ENCODE data around the gene CFAP299. TPM values are rescaled to one million over a fixed set of nuclear protein-coding genes. Genes with fewer than 3 reads are reported as not detected.

Gene CFAP299
- total RNA-seq, 1 donor from 2014 or later = not detected

- H3K27me3 Mint-ChIP-seq (ENCODE audit: low read depth, unreplicated experiment) = no peaks in the 10 kb centered on the region
- Histone ChIP-seq H3K9ac (ENCODE audit: low read length) (no peak overlapping the region), H3K9me3 (ENCODE audit: insufficient read depth, low read depth, low read length) (no peaks in the 10 kb centered on the region), H3K36me3 (ENCODE audit: insufficient read depth, low read length) (no peaks in the 10 kb centered on the region), H3K27me3 (ENCODE audit: insufficient read depth, low read length) (no peaks in the 10 kb centered on the region), H4K20me1 (ENCODE audit: insufficient read depth, low read length) (no peaks in the 10 kb centered on the region), H3K4me2 (ENCODE audit: low read length) (no peak overlapping the region), H2AFZ (ENCODE audit: low read depth, low read length) (no peak overlapping the region), H3K4me1 (ENCODE audit: insufficient read depth, low read length) (no peaks in the 10 kb centered on the region), H3K4me3 (ENCODE audit: insufficient read depth, low read depth, low read length) (no peak overlapping the region), H3K79me2 (ENCODE audit: insufficient read depth, low read length) (no peaks in the 10 kb centered on the region), H3K27ac (ENCODE audit: low read depth, low read length) (no peak overlapping the region)
- no peak overlapping the region for H3K27ac Mint-ChIP-seq (ENCODE audit: unreplicated experiment)
- no peaks in the 10 kb centered on the region for H3K36me3 Mint-ChIP-seq (ENCODE audit: low read depth, unreplicated experiment)
- H3K4me1 Mint-ChIP-seq (ENCODE audit: low read depth, unreplicated experiment) = no peaks in the 10 kb centered on the region
- TF ChIP-seq EZH2 (IDR thresholded peaks at IDR 0.05; ENCODE audit: insufficient read depth, low read length) = no peak
- TF ChIP-seq, protein P1, sequence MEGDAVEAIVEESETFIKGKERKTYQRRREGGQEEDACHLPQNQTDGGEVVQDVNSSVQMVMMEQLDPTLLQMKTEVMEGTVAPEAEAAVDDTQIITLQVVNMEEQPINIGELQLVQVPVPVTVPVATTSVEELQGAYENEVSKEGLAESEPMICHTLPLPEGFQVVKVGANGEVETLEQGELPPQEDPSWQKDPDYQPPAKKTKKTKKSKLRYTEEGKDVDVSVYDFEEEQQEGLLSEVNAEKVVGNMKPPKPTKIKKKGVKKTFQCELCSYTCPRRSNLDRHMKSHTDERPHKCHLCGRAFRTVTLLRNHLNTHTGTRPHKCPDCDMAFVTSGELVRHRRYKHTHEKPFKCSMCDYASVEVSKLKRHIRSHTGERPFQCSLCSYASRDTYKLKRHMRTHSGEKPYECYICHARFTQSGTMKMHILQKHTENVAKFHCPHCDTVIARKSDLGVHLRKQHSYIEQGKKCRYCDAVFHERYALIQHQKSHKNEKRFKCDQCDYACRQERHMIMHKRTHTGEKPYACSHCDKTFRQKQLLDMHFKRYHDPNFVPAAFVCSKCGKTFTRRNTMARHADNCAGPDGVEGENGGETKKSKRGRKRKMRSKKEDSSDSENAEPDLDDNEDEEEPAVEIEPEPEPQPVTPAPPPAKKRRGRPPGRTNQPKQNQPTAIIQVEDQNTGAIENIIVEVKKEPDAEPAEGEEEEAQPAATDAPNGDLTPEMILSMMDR (IDR thresholded peaks at IDR 0.05; ENCODE audit: insufficient read depth, low read depth, low read length) = no peak
- no peak overlapping the region for H3K4me3 Mint-ChIP-seq (ENCODE audit: unreplicated experiment)
- FAIRE-seq (no peak), DNase-seq (ENCODE audit: low read depth) (no peak)
- no peaks in the 10 kb centered on the region for H3K9me3 Mint-ChIP-seq (ENCODE audit: unreplicated experiment)
Observed at GRCh38 chr4:80390178-80390577, 54.6 kb downstream of the CFAP299 start.

DNA sequence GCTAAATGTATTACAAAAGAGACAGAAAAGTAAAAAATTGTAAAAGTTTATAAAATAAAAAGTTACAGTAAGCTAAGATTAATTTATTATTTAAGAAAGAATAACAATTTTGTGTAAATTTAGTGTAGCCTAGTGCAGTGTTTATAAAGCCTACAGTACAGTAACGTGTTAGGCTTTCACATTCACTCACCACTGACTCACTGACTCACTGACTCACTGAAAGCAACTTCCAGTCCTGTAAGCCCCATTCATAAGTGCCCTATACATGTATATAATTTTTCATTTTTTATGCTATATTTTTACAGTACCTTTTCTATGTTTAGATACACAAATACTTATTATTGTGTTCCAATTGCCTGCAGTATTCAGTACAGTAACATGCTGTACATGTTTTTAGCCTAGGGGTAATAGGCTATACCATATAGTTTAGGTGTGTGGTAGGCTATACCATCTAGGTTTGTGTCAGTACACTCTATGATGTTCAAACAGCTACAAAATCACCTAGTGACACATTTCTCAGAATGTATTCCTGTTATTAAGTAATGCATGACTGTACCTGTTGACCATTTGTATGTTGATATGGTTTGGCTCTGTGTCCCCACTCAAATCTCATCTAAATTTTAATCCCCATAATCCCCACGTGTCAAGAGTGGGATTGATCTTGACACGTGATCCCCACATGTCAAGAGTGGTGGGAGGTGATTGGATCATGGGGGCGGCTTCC is 57.9 kb downstream of the CFAP299 start:
- Histone ChIP-seq H4K20me1 (ENCODE audit: insufficient read depth, low read length) (no peaks in the 10 kb centered on the region), H3K4me3 (ENCODE audit: insufficient read depth, low read depth, low read length) (no peak overlapping the region), H3K9ac (ENCODE audit: low read length) (no peak overlapping the region), H3K27ac (ENCODE audit: low read depth, low read length) (no peak overlapping the region), H3K4me1 (ENCODE audit: insufficient read depth, low read length) (no peaks in the 10 kb centered on the region), H2AFZ (ENCODE audit: low read depth, low read length) (no peak overlapping the region), H3K79me2 (ENCODE audit: insufficient read depth, low read length) (no peaks in the 10 kb centered on the region), H3K9me3 (ENCODE audit: insufficient read depth, low read depth, low read length) (no peaks in the 10 kb centered on the region), H3K27me3 (ENCODE audit: insufficient read depth, low read length) (no peaks in the 10 kb centered on the region), H3K36me3 (ENCODE audit: insufficient read depth, low read length) (no peaks in the 10 kb centered on the region), H3K4me2 (ENCODE audit: low read length) (no peak overlapping the region)
- no peaks in the 10 kb centered on the region for H3K36me3 Mint-ChIP-seq (ENCODE audit: low read depth, unreplicated experiment)
- TF ChIP-seq, protein P1 (IDR thresholded peaks at IDR 0.05; ENCODE audit: insufficient read depth, low read depth, low read length) = no peak
- no peak for TF ChIP-seq EZH2 (IDR thresholded peaks at IDR 0.05; ENCODE audit: insufficient read depth, low read length)
- peaks cover 2% of the 10 kb centered on the region for H3K27me3 Mint-ChIP-seq (ENCODE audit: low read depth, unreplicated experiment)
- peak; percentile 29 for FAIRE-seq
- H3K27ac Mint-ChIP-seq (ENCODE audit: unreplicated experiment) = no peak overlapping the region
- H3K4me3 Mint-ChIP-seq (ENCODE audit: unreplicated experiment) = no peak overlapping the region
- DNase-seq (ENCODE audit: low read depth) = no peak
- no peaks in the 10 kb centered on the region for H3K9me3 Mint-ChIP-seq (ENCODE audit: unreplicated experiment)
- no peaks in the 10 kb centered on the region for H3K4me1 Mint-ChIP-seq (ENCODE audit: low read depth, unreplicated experiment)

- no peak overlapping the region for H3K27ac Mint-ChIP-seq (ENCODE audit: unreplicated experiment)
- DNase-seq (ENCODE audit: low read depth) (no peak), FAIRE-seq (no peak)
- H3K79me2 ChIP-seq (ENCODE audit: insufficient read depth, low read length) = no peaks in the 10 kb centered on the region
- no peak overlapping the region for H3K4me2 ChIP-seq (ENCODE audit: low read length)
- peaks cover 2% of the 10 kb centered on the region for H3K27me3 Mint-ChIP-seq (ENCODE audit: low read depth, unreplicated experiment)
- H3K36me3 Mint-ChIP-seq (ENCODE audit: low read depth, unreplicated experiment) = no peaks in the 10 kb centered on the region
- TF ChIP-seq, protein P1 (IDR thresholded peaks at IDR 0.05; ENCODE audit: insufficient read depth, low read depth, low read length) = no peak
- TF ChIP-seq EZH2 (IDR thresholded peaks at IDR 0.05; ENCODE audit: insufficient read depth, low read length) = no peak
- H3K27ac ChIP-seq (ENCODE audit: low read depth, low read length) = no peak overlapping the region
- H3K36me3 ChIP-seq (ENCODE audit: insufficient read depth, low read length) = no peaks in the 10 kb centered on the region
- H2AFZ ChIP-seq (ENCODE audit: low read depth, low read length) = no peak overlapping the region
- no peak overlapping the region for H3K4me3 ChIP-seq (ENCODE audit: insufficient read depth, low read depth, low read length)
- H3K4me1 ChIP-seq (ENCODE audit: insufficient read depth, low read length) = no peaks in the 10 kb centered on the region
- H3K9ac ChIP-seq (ENCODE audit: low read length) = no peak overlapping the region
- no peaks in the 10 kb centered on the region for H3K9me3 Mint-ChIP-seq (ENCODE audit: unreplicated experiment)
- no peaks in the 10 kb centered on the region for H4K20me1 ChIP-seq (ENCODE audit: insufficient read depth, low read length)
- no peaks in the 10 kb centered on the region for H3K27me3 ChIP-seq (ENCODE audit: insufficient read depth, low read length)
- H3K4me1 Mint-ChIP-seq (ENCODE audit: low read depth, unreplicated experiment) = no peaks in the 10 kb centered on the region
- no peak overlapping the region for H3K4me3 Mint-ChIP-seq (ENCODE audit: unreplicated experiment)
- H3K9me3 ChIP-seq (ENCODE audit: insufficient read depth, low read depth, low read length) = no peaks in the 10 kb centered on the region
Observed at GRCh38 chr4:80393970-80394250, 58.4 kb downstream of the CFAP299 start.
